HG03280 (cell line): ENCODE measurements around the gene MPG.
"Not testable (repeated sequence)": the region's sequence is repeated elsewhere in the genome, so short reads cannot be mapped to it uniquely, and the experiment has no call there.

Experiments
- ATAC-seq: cut with Tn5 transposase; IDR thresholded peaks from one replicate; pipeline ENCODE4 v1.9.1; 2021; ENCODE audit warnings: mild to moderate bottlenecking, moderate library complexity; ENCODE audit not compliant: unreplicated experiment

The MPG gene, protein sequence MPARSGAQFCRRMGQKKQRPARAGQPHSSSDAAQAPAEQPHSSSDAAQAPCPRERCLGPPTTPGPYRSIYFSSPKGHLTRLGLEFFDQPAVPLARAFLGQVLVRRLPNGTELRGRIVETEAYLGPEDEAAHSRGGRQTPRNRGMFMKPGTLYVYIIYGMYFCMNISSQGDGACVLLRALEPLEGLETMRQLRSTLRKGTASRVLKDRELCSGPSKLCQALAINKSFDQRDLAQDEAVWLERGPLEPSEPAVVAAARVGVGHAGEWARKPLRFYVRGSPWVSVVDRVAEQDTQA

DNA sequence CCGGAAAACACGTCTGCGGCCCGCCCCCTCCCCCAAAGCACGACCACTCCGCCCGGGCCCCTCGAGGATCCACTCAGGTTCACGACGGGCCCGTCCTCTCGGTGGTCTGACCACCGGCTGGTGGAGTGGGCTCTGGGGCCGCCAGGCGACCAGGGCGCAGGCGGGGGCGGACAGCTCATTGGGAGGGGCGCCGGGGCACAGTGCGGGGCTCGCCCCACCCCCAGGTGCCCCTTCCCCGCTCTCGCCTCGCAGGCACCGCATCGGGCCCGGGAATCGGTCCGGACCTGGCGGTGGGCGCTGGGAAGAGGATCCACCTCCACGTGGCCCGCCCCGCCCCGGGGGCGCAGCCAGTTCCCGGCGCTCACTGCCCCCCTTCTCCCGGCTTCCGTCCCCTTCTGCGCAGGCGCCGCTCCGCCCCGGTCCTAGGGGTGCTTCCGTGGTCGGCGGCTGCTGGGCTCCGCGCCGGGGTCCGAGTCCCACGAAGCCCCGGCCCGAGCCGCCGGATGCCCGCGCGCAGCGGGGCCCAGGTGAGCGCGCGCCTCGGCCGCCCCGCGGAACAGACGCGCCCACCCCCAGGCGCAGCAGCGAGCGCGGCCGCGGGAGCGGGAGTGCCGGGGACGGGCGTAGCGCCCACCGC is at the start of gene MPG:
Gene MPG (plus strand): TSS at position 419 of the 637 bp plus-strand sequence. CDS start 85 bp downstream, at position 504.
- peak; percentile 70 for ATAC-seq

DNA sequence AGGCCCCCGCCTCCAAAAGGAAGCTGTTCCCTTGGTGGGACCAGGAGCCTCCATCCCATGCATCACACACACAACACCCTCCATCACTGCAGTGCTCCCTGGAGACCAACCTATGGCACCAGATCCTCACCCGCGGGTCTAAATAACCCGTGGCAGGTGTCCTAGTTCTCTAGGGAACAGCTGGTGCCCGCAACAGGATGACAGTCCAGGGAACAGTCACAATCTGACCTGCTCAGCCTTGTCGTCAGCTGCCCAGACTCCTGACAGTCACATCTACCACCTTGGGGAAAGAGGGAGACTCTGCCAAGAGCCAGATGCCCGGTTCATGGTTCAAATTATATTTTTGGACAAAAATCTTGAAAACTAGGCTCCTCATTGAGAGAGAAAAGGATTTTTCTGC is 47.4 kb upstream of the MPG start:
- not testable (repeated sequence) for ATAC-seq

DNA sequence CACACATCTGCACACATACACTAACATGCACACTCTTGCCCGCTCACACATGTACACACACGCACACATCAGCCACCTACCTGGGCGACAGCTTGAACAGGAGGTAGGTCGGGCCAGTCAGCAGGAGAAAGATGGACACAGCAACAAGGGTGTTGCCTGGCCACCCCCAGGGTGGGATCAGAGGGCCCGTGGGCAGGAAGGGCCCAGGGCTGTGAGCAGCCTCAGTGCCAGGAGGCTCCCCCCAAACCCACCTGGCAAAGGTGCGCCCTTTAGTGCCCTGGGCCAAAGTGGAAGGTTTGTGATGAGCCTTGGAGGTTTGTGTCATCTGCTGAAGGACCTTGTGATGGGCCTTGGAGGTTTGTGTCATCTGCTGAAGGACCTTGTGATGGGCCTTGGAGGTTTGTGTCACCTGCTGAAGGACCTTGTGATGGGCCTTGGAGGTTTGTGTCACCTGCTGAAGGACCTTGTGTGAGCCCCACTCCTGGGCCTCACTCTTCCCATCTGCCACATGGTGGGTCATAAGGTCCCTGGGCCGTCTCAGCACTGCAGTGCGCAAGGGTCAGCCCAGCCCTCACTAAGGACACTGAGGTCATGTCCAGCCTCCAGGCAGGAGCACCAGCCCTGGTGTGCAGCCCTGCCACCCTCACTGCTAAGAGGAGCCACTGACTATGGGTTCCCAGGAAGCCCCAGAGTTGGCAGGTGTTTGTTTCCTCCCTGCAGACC is 44.7 kb upstream of the MPG start:
- ATAC-seq = not testable (repeated sequence)

DNA sequence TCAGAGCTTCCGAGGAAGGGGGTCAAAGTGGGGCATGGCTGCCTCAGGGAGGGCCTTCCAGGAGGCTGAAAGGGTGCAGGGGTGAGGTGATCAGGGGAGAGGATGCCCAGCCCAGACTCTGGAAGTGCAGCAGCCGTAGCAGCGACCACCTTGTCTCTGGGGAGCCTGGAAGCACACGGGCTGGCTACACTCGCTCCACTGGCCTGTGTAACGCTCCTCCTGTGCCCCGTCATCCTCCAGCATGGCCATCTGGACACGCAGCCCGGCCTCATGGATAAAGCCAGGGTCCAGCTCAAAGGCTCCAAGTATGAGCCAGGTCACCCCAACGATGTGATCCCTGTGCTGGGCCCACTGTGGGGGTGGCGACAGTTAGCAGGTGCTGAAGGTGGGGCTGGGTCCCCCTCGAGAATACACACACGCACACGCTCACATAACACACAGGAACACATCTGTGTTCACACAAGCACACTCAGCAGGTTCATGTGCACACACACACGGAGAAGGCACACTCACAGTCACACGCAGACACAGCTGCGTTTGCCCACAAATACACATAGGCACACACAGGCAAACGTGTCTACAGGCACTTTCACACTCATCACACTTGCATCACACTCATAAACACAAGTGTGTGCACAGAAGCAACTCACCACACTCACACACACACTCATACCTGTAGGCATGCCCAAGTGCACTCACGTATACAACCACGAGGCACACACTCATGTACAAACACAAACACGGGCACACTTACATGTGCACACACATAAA is 44.0 kb upstream of the MPG start:
- ATAC-seq = no peak

DNA sequence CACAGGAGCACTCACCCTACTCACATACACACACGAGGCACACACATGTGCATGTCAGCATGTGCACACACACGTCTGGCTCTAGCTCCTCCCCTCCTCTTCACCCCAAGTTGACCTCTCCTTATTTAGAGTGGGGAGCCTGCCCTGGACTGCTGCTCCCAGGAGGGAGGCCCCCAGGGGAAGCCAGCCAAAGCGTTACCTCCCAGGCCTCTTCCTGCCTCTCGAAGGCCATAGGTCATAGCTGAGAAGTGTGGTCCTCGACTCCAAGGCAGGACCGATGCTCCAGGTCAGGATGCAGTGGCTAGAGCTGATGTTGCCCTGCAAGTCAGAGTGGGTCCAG is 43.4 kb upstream of the MPG start:
- ATAC-seq = no peak

DNA sequence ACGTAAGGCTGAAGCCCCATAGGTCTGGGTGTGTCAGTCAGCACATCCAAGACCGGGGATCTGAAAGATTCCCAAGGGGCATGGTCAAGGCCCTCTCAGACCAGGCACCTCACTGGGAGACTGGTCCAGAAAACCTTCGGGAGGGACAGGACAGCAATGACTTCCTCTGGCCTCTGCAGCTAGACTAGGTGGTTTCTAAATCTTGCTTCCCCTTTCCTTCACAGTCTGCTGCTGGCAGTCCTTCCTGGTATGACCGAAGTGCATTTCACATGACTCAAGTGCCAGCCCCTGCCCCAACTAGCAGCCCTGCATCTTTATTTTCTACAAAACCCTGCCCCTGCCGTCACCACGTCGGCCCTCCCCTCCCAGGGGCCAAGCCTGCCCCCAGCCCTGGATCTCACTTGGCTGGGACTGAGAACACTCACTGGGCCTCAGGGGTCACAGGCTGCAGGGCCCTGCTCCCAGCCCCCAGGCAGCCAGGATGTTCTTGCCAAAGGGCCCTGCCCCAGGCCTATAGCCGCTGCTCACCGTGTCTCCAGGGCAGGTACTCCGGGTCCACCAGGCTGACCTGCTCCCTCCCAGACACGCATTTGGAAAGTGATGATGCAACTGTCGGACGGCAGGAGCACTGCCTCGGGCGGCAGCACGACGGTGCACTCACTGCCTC is 42.9 kb upstream of the MPG start:
- no peak for ATAC-seq

DNA sequence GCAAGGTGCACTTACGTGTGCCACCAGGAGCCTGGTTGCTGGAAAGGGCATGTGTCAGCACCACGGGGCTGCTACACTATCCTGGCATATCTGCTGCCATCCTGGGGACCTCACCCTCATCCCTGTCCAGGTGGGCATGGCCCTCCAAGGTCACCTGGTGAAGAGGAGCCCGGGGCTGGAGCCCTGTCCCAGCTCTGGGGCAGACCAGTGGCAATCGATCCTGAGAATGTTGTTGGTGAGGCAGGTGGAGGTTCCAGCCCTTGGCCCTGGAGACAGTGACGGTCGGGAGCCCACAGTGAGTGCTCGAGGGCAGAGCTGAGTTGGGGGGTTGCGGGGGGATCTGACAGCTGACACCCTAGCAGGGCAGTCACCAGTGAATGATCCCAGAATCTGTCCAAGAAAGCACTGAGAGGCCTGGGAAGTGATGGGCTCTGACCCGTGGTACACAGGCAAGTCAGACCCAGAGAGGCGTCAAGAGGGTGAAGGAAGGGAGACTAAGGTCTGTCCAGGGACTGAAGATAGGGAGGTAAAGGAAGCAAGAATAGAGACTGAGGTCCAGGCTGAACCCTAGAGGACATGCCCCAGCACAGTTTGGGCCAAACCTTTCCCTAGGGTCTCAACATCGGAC is 42.2 kb upstream of the MPG start:
- ATAC-seq = no peak

DNA sequence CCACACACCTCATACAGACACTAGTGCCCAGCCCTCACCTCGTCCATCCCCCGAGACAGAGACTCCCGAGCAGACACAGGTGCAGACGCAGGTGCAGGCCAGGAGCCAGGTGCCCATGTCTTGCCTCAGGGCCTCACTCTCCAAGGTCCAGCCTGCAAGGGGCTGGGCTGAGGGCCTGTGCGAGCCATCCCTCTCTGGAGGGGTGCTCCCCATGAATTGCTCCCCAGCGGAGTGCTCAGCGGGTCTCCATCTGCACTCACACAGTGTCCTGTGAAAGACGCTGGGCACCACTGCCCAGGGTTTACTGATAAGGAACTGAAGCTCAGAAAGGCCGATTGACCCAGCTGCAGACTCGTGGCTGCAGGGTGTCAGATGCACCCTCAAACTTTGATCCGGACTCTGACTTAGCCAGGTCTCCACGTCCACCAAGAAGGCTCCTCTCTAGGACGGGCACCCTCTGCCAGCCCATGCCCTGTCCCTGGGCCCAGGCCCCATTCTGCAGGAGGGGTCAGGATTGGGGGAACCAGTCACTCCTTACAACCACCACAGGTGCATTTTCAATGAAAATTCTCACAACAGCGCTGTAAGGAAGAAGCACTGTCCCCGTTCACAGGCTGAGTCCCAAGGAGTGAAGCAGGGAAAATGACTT is 41.6 kb upstream of the MPG start:
- ATAC-seq = no peak

DNA sequence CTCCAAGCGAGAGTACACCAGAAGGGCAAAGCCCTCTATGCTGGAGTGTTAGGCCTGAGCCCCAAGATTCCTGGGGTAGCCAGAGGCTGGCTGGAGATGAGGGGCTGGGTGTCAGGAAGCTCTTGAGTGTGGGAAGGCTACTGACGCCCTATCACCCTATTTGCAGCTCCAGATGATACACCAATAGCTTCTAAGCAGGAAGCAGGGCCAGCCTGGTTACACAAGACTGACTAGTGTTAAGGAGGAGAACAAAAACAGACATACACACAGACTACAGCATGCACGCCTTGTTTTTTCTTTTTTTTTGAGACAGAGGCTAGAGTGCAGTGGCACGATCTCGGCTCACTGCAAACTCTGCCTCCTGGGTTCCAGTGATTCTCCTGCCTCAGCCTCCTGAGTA is 40.5 kb upstream of the MPG start:
- ATAC-seq = no peak

DNA sequence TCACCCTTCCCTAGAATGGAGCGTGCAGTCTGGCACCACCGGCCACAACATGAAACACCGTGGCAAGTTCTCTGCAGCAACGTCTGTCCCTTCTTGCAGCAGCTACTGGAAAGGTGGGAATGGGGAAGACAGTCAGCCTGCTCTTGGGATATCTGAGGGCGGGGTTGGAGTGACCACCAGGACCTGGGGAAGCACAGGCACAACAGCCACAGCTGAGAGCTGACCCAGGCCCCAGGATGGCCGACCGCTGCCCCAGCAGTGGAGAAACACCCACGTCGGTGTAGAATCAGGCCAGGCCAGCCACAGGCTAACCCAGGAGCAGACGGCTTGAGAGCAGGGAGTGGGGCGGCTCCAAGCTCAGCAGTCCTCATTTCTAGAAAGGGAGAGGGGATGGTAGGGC is 39.8 kb upstream of the MPG start:
- ATAC-seq = not testable (repeated sequence)

DNA sequence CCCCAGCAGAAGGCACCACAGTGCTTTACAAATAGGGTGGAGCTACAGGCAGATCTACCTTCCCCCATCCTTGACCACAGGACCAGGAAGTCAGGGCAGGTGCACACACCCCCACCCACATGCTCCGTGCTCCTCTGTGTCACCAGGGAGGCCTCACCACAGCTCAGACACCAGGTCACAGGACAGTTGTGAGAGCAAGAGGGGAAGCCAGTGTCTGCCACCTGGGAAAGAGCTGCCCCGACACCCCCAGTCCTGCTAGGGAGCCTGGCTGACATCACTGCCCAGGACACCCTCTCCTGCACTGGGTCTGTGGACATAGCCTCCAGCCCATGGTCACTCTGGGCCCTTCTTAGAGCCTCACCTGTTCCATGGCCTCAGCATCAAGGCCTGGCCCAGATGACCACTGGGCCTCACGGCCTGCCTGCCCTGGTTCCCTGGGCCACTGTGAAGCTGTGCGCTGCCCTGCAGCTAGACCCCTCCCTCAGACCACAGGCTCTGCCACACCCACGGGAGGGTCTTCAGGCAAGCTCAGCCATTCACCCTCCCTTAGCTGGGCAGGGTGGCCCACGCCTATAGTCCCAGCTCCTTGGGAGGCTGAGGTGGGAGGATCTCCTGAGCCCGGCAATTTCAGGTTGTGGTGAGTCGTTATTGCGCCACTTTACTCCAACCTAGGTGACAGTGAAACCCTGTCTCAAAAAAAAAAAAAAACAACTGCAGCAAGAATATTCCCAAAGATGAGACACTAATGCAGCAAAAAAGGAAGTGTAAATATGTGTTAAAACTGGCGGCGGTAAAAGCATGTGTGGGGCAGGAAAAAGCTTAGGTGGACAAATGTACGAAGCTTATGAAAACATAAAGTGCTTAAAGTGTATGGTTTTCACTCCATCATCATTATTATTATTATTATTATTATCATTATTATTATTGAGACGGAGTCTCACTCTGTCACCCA is 38.8 kb upstream of the MPG start:
- peak; percentile 79 for ATAC-seq

DNA sequence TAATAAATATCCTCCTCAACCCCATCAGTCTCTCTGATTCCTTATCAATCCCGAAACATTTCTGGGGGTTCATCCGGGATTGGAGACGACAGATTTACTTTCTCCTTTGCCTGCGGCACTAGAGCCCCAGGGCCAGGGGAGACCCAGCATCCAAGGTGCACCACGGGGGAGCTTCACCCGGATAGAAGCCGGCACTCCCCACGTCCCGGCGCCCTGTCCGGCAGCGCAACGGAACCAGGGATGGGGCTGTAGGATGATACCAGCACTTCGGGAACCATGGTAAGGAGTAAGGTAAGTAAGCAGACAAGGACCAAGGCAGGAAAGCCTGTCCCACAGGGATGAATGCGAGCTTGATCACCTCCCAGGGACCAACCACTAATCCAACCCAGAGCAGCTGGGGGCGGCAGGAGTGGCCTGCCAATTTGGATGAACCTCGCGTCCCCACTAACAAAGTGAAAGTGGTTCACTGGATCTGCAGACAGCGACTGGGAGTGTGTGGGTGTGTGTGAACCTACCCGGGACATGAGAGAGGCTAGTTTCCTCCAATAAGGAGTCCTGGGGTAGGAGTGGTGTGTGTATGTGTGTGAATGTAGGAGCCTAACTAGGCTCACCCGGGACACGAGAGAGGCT is 36.5 kb upstream of the MPG start:
- ATAC-seq = no peak

DNA sequence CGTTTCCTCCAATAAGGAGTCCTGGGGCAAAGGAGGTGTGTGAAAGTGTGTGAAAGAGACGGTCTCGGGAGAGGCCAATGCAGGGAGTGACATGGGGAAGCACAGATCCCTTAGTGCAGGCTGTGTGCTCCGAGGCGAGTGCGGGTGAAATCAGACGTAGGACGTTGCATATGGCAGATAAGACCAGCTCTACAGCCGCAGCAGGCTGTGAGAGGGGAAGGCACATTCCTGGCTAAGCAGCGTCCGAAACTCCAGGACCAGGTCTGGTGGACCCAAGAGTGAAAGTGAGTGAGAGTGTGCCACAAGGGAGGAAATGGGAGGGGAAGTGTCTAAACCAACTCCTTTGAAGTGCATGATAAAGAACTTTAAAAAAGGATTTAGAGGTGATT is 36.0 kb upstream of the MPG start:
- ATAC-seq = no peak

DNA sequence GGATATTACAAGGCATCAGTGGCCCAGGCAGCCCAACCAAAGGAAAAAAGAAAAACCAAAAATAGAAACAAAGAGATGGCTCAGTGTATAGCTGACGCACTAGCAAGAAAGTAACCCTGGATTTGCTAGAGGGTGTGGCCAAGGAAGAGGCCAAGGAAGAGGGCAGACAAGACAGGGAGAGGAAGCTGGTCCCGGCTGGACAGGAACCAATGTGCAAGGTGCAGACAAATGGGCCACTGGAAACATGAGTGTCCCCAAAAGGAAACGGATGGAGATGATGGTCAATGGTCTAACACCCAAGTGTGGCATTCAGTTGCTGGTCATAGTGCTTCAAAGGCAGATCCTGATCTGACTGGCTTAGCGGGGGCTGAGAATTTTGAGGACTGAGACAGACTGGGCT is 35.3 kb upstream of the MPG start:
- ATAC-seq = no peak

DNA sequence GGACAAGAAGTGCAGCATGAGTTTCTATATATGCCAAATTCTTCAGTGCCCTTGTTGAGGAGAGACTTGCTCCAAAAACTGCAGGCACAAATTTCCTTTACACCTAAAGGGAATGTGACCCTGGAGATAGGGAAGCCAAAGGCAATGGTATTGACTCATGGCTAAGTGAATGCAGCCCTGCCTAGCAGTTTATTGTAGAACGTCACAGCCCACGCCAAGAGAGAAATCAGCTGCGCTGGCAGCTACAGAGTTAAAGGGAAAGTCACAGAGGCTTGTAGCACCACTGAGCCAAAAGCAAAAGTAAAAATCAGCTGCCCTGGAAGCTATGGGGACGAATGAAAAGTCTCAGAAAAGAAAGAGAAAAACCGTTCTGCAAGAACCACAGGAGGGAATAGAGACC is 34.7 kb upstream of the MPG start:
- no peak for ATAC-seq

DNA sequence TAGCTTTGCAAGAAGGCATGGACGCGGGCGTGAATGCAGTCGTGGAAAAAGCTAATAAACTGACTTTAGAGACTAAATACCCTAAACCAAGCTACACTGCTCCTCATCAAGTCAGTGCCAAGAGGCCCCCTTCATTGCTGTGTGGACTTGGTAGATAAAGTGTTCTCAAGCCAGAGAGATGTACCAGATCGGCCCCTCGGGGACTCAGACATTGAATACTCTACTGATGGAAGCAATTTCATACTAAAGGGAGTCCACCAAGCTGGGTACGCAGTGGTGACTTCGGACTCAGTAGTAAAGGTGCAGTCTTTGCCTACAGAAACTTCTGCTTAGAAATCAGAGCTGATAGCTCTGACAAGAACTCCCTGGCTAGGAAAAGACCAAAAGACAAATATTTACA is 33.4 kb upstream of the MPG start:
- no peak for ATAC-seq

DNA sequence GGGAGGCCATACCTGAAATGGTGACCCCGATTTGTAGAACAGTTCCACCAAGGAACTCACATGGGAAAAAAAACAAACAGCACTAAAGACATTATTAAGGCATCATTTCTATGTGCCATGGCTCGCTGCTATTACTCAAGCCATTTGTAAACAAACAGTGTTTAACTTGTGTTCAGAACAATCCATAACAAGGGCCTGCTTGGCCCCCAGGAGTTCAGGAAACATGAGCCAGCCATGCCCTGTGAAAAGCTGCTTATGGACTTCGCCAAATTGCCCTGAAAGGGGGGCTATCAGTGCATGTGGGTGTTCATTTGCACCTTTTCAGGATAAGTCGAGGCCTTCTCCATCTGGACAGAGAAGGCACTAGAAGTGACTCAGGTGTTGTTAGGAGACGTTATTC is 32.6 kb upstream of the MPG start:
- no peak for ATAC-seq

DNA sequence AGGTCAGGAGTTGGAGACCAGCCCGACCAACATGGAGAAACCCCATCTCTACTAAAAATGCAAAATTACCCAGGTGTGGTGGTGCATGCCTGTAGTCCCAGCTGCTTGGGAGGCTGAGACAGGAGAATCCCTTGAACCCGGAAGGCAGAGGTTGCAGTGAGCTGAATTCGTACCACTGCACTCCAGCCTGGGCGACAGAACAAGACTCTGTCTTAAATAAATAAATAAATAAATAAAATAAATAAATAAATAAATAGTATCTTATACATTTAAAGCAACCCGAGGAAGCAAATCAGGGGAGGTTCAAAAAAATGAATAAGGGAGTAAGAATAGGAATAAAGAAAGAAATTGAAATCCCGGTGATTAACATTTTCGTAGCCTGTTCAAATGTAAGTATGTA is 31.5 kb upstream of the MPG start:
- ATAC-seq = not testable (repeated sequence)
